CD14-positive monocyte (primary cell): ENCODE results near the gene TRPM5. TPM values are rescaled to one million over a fixed set of nuclear protein-coding genes. Genes with fewer than 3 reads are reported as not detected.

Experiments used
- DNase-seq, 3 donors: peaks; one replicate each; pipeline ENCODE4 v3.0.0-alpha.2; 2011 to 2022
- H2AFZ ChIP-seq: 2 replicates; pipeline ENCODE4 v1.6.0; 2012; ENCODE audit warnings: mild to moderate bottlenecking, low read depth, low read length, inconsistent platforms; ENCODE audit not compliant: insufficient read depth, poor library complexity, severe bottlenecking
- H3K27ac ChIP-seq, 2 donors: 1 replicate in 1 of 2; 2 replicates in 1 of 2; pipeline ENCODE4 v1.5.1; 2012 to 2013; ENCODE audit warnings: low read length in 2 of 2, control low read depth in 1 of 2, inconsistent platforms in 1 of 2, low read depth in 1 of 2, mild to moderate bottlenecking in 1 of 2
- H3K27me3 ChIP-seq, 2 donors: one replicate each; pipeline versions ENCODE4 v1.6.0 to v1.6.1; 2011 to 2013; ENCODE audit warnings: low read length in 2 of 2; ENCODE audit not compliant: control insufficient read depth in 2 of 2, insufficient read depth in 2 of 2
- H3K36me3 ChIP-seq, 2 donors: replicated peaks in 1 of 2; 1 replicate in 1 of 2; 2 replicates in 1 of 2; pipeline versions ENCODE4 v1.5.1 to v1.6.1; 2012 to 2013; ENCODE audit warnings: low read length in 2 of 2, control low read depth in 1 of 2, inconsistent platforms in 1 of 2, mild to moderate bottlenecking in 1 of 2; ENCODE audit not compliant: insufficient read depth in 2 of 2, control insufficient read depth in 1 of 2
- H3K4me1 ChIP-seq, 2 donors: 1 replicate in 1 of 2; 2 replicates in 1 of 2; pipeline versions ENCODE4 v1.5.1 to v1.6.1; 2012 to 2013; ENCODE audit warnings: low read length in 2 of 2, control low read depth in 1 of 2, inconsistent platforms in 1 of 2, mild to moderate bottlenecking in 1 of 2, moderate library complexity in 1 of 2; ENCODE audit not compliant: insufficient read depth in 2 of 2, control insufficient read depth in 1 of 2
- H3K4me2 ChIP-seq: replicated peaks from 2 replicates; pipeline ENCODE3; 2012; ENCODE audit warnings: low read length, moderate library complexity, mild to moderate bottlenecking; ENCODE audit not compliant: poor library complexity, severe bottlenecking; ENCODE audit errors: extremely low read depth
- H3K4me3 ChIP-seq, 3 experiments: fragments of 200-600 bp in 1 of 3; sonication (generic) in 1 of 3; replicated peaks in 1 of 3; 1 replicate in 2 of 3; 2 replicates in 1 of 3; pipeline ENCODE4 v1.5.1; 2011 to 2013; ENCODE audit warnings: low read length in 3 of 3, mild to moderate bottlenecking in 3 of 3, control low read depth in 2 of 3, low read depth in 2 of 3, inconsistent platforms in 1 of 3, moderate library complexity in 1 of 3
- H3K79me2 ChIP-seq: 2 replicates; pipeline ENCODE4 v1.6.0; 2012; ENCODE audit warnings: mild to moderate bottlenecking, control low read depth, inconsistent platforms, low read length, moderate library complexity; ENCODE audit not compliant: insufficient read depth
- H3K9ac ChIP-seq: 2 replicates; pipeline ENCODE4 v1.6.0; 2017; ENCODE audit warnings: low read length, mild to moderate bottlenecking; ENCODE audit not compliant: insufficient read depth, poor library complexity, severe bottlenecking
- H3K9me3 ChIP-seq, 2 donors: replicated peaks in 1 of 2; 1 replicate in 1 of 2; 2 replicates in 1 of 2; pipeline versions ENCODE4 v1.5.1 to v1.6.1; 2012 to 2013; ENCODE audit warnings: low read length in 2 of 2, control low read depth in 1 of 2; ENCODE audit not compliant: control insufficient read depth in 1 of 2, insufficient read depth in 1 of 2
- H4K20me1 ChIP-seq: 2 replicates; pipeline ENCODE4 v1.6.0; 2012; ENCODE audit warnings: mild to moderate bottlenecking, low read length, control low read depth, moderate library complexity; ENCODE audit not compliant: insufficient read depth
- H3K27ac Mint-ChIP-seq, 7 donors: one replicate each; pipeline ENCODE4 v1.8.0; 2020; ENCODE audit warnings: mild to moderate bottlenecking in 7 of 7, mixed read lengths in 7 of 7, moderate library complexity in 6 of 7, inconsistent platforms in 2 of 7
- H3K27me3 Mint-ChIP-seq, 3 donors: one replicate each; pipeline ENCODE4 v1.8.0; 2021 to 2022; ENCODE audit warnings: low read depth in 3 of 3, mild to moderate bottlenecking in 3 of 3, mixed read lengths in 3 of 3, moderate library complexity in 3 of 3, inconsistent platforms in 1 of 3
- H3K36me3 Mint-ChIP-seq, 2 donors: one replicate each; pipeline ENCODE4 v1.8.0; 2020; ENCODE audit warnings: mixed read lengths in 2 of 2, inconsistent platforms in 1 of 2, mild to moderate bottlenecking in 1 of 2
- H3K4me1 Mint-ChIP-seq: one replicate; pipeline ENCODE4 v1.8.0; 2020; ENCODE audit warnings: mild to moderate bottlenecking, mixed read lengths
- H3K4me3 Mint-ChIP-seq, 2 donors: one replicate each; pipeline ENCODE4 v1.8.0; 2020; ENCODE audit warnings: mild to moderate bottlenecking in 2 of 2, mixed read lengths in 2 of 2, moderate library complexity in 1 of 2
- H3K9me3 Mint-ChIP-seq, 7 donors: one replicate each; pipeline ENCODE4 v1.8.0; 2020 to 2022; ENCODE audit warnings: mixed read lengths in 7 of 7, mild to moderate bottlenecking in 6 of 7, moderate library complexity in 6 of 7, inconsistent platforms in 2 of 7
- WGBS: methylation state at CpG from one replicate; pipeline ENCODE4 v1.1.5; 2013; ENCODE audit warnings: missing lambda C conversion rate; ENCODE audit not compliant: insufficient coverage; 5-methylcytosine and 5-hydroxymethylcytosine counted together
- intact Hi-C, 2 donors: fragments of 100-400 bp; cut with micrococcal nuclease; formaldehyde crosslinking; loops; one replicate each; pipeline versions ENCODE4 v1.15.0 to v1.15.1; 2023
- polyA plus RNA-seq, 3 donors: library from polyadenylated mRNA; depleted of rRNA in 1 of 3; unstranded in 2 of 3; stranded (reverse) in 1 of 3; fragments of 300-500 nt in 2 of 3; fragments of >200 nt in 1 of 3; fragmentation: Illumina TruSeq in 2 of 3; gene quantifications; 1 replicate in 2 of 3; 2 replicates in 1 of 3; pipeline ENCODE4 v1.2.3, GENCODE V29; 2012 to 2021
- TF ChIP-seq, protein P1 (sequence below): fragments of 200-600 bp; IDR thresholded peaks from one replicate; pipeline ENCODE4 v1.8.0; 2022; ENCODE audit warnings: antibody characterized with exemption, mild to moderate bottlenecking

The TRPM5 gene
- polyA plus RNA-seq, 3 donors, result 0.03 TPM; not detected in 2

DNA sequence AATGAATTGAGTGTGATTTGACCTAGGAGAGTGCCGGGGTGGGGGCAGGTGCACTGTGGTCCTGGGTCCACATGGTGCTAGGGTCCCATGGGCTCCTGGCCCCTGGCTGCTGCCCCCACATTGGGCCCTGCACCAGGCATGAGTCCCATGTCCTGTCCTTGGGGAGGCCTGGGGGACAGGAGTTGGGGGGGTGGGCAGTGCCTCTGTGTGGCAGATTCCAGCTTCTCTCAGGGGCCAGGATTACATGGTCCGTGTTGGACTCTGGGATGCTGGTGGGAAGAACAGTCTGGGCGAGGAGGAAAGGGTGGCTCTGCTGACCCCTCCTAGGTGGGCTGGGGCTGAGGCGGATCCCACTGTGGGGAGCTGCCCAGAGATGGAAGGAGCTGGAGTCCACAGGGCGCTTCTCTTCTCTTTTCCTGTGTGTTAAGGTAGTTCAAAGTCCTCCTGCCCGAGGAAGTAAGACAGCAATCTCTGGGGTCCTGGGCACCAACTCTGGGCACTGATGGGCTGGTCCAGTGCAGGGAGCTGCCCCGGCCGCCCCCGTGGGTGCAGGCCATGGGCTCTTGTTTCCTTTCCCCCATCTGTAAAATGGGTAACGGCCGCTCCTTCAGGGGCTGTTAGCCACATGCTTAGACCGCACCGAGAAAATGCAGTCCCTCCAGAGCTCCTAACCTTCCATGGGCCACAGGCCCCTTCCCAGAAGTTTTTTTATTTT, 20.3 kb upstream of the TRPM5 start:
- TF ChIP-seq, protein P1, sequence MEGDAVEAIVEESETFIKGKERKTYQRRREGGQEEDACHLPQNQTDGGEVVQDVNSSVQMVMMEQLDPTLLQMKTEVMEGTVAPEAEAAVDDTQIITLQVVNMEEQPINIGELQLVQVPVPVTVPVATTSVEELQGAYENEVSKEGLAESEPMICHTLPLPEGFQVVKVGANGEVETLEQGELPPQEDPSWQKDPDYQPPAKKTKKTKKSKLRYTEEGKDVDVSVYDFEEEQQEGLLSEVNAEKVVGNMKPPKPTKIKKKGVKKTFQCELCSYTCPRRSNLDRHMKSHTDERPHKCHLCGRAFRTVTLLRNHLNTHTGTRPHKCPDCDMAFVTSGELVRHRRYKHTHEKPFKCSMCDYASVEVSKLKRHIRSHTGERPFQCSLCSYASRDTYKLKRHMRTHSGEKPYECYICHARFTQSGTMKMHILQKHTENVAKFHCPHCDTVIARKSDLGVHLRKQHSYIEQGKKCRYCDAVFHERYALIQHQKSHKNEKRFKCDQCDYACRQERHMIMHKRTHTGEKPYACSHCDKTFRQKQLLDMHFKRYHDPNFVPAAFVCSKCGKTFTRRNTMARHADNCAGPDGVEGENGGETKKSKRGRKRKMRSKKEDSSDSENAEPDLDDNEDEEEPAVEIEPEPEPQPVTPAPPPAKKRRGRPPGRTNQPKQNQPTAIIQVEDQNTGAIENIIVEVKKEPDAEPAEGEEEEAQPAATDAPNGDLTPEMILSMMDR, result no peak
- H3K9me3 ChIP-seq, result no peaks in the 10 kb centered on the region
- peaks cover 33% of the 10 kb centered on the region in 2 donors for H3K4me1 ChIP-seq
- no peak overlapping the region for H3K27ac ChIP-seq
- no peak for DNase-seq
- H3K27me3 ChIP-seq, result no peaks in the 10 kb centered on the region
- no peaks in the 10 kb centered on the region for H3K36me3 ChIP-seq
- peaks cover 100% of the 10 kb centered on the region for H4K20me1 ChIP-seq
- H3K4me1 Mint-ChIP-seq, result peaks cover 49% of the 10 kb centered on the region
- no peak overlapping the region for H3K4me2 ChIP-seq
- H3K9me3 Mint-ChIP-seq, result peaks cover 0 to 6% (median 3%) of the 10 kb centered on the region in 7 donors
- intact Hi-C loops, result loop anchor here in 1 of 2 donors (5.0 kb wide), 1 partner anchor 48 kb away; no protein-coding TSS in a partner anchor
- H2AFZ ChIP-seq, result no peak overlapping the region
- WGBS, result 89% methylated on average over 10 of the region's 13 CpGs
- H3K4me3 ChIP-seq, result no peak overlapping the region
- peaks cover 1 to 7% (median 7%) of the 10 kb centered on the region in 3 donors for H3K27me3 Mint-ChIP-seq
- H3K9ac ChIP-seq, result no peak overlapping the region
- H3K27ac Mint-ChIP-seq, result no peak overlapping the region
- H3K4me3 Mint-ChIP-seq, result no peak overlapping the region
- H3K36me3 Mint-ChIP-seq, result peaks cover 18 to 24% of the 10 kb centered on the region in 2 donors
- peaks cover 71% of the 10 kb centered on the region for H3K79me2 ChIP-seq

DNA sequence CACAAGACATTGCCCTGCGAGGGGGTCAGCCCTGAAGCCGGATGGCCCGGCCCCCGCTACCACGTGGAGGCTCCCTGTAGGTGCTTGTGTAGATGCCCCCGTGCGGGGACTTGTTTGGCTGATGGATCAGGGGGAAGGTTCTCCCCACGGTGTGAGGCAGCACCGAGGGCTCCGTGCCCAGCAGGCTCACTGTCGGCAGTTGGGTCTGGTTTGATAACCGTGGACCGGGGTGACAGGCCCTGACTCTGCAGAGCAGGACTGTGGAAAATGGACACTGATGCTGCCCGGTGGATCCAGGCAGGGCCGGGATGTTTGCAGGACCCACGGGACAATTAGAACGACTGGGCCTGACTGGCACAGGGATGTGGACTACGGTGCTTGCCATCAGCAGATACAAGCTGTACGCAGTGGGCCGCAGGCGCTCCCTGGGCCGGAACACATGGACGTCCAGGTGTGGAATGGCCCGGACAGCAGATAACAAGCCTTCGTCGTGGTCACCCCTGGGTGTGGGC, 19.5 kb upstream of the TRPM5 start:
- intact Hi-C loops, result no loop called here
- H3K4me1 ChIP-seq, result peaks cover 31 to 36% of the 10 kb centered on the region in 2 donors
- H3K9me3 Mint-ChIP-seq, result peaks cover 0 to 3% (median 1%) of the 10 kb centered on the region in 7 donors
- WGBS, result 98% methylated on average over 20 of the region's 26 CpGs
- H3K4me2 ChIP-seq, result no peak overlapping the region
- H3K4me1 Mint-ChIP-seq, result peaks cover 48% of the 10 kb centered on the region
- H2AFZ ChIP-seq, result no peak overlapping the region
- TF ChIP-seq, protein P1, result no peak
- H3K9me3 ChIP-seq, result no peaks in the 10 kb centered on the region
- no peaks in the 10 kb centered on the region for H3K36me3 ChIP-seq
- peaks cover 100% of the 10 kb centered on the region for H4K20me1 ChIP-seq
- peaks cover 15 to 24% of the 10 kb centered on the region in 2 donors for H3K36me3 Mint-ChIP-seq
- no peaks in the 10 kb centered on the region for H3K27me3 ChIP-seq
- no peak overlapping the region for H3K27ac Mint-ChIP-seq
- no peak overlapping the region for H3K9ac ChIP-seq
- H3K4me3 Mint-ChIP-seq, result no peak overlapping the region
- peaks cover 73% of the 10 kb centered on the region for H3K79me2 ChIP-seq
- H3K4me3 ChIP-seq, result no peak overlapping the region
- H3K27ac ChIP-seq, result no peak overlapping the region
- peaks cover 1 to 7% (median 5%) of the 10 kb centered on the region in 3 donors for H3K27me3 Mint-ChIP-seq
- DNase-seq, result no peak
